H9 (cell line): ENCODE measurements around the gene CNDP1. TPM values are rescaled to one million over a fixed set of nuclear protein-coding genes. Genes with fewer than 3 reads are reported as not detected.

Source experiments
- DNase-seq: peaks from one replicate; pipeline ENCODE4 v3.0.0-alpha.2; 2017
- H2AFZ ChIP-seq: one replicate; pipeline ENCODE4 v1.6.1; 2013; ENCODE audit warnings: mild to moderate bottlenecking, low read length, control low read depth, moderate library complexity
- H2AK5ac ChIP-seq: 2 replicates; pipeline ENCODE4 v1.6.1; 2013; ENCODE audit warnings: low read length, control low read depth, mixed read lengths; ENCODE audit not compliant: insufficient read length
- H2BK120ac ChIP-seq: one replicate; pipeline ENCODE4 v1.6.1; 2013; ENCODE audit warnings: low read depth, mild to moderate bottlenecking, low read length, control low read depth, inconsistent platforms; ENCODE audit not compliant: poor library complexity, severe bottlenecking
- H2BK12ac ChIP-seq: 2 replicates; pipeline ENCODE4 v1.6.1; 2013; ENCODE audit warnings: low read length, control low read depth, mixed read lengths, low read depth; ENCODE audit not compliant: insufficient read length
- H2BK15ac ChIP-seq: 2 replicates; pipeline ENCODE4 v1.6.1; 2013; ENCODE audit warnings: low read depth, low read length, control low read depth
- H2BK20ac ChIP-seq: one replicate; pipeline ENCODE4 v1.6.1; 2013; ENCODE audit warnings: low read depth, mild to moderate bottlenecking, low read length, control low read depth, inconsistent platforms; ENCODE audit not compliant: poor library complexity, severe bottlenecking
- H2BK5ac ChIP-seq: 2 replicates; pipeline ENCODE4 v1.6.1; 2013; ENCODE audit warnings: low read length, control low read depth, mixed read lengths; ENCODE audit not compliant: insufficient read length
- H3K14ac ChIP-seq: 2 replicates; pipeline ENCODE4 v1.6.1; 2013; ENCODE audit warnings: low read length, control low read depth; ENCODE audit not compliant: insufficient read depth
- H3K18ac ChIP-seq: 2 replicates; pipeline ENCODE4 v1.6.1; 2013; ENCODE audit warnings: low read depth, mild to moderate bottlenecking, mixed read lengths, low read length, control low read depth; ENCODE audit not compliant: insufficient read length
- H3K23ac ChIP-seq: 2 replicates; pipeline ENCODE4 v1.6.1; 2013; ENCODE audit warnings: low read length, control low read depth, mixed read lengths, low read depth; ENCODE audit not compliant: insufficient read length
- H3K23me2 ChIP-seq: 2 replicates; pipeline ENCODE4 v1.6.1; 2013; ENCODE audit warnings: low read depth, mild to moderate bottlenecking, mixed read lengths, low read length, control low read depth; ENCODE audit not compliant: insufficient read length, poor library complexity, severe bottlenecking
- H3K27ac ChIP-seq: 2 replicates; pipeline ENCODE4 v1.5.1; 2013; ENCODE audit warnings: low read length, control low read depth, mixed read lengths, low read depth; ENCODE audit not compliant: insufficient read length
- H3K27me3 ChIP-seq: 2 replicates; pipeline ENCODE4 v1.6.1; 2013; ENCODE audit warnings: low read length, control low read depth, inconsistent platforms; ENCODE audit not compliant: insufficient read depth
- H3K4ac ChIP-seq: 2 replicates; pipeline ENCODE4 v1.6.1; 2013; ENCODE audit warnings: low read depth, mild to moderate bottlenecking, control low read depth, inconsistent platforms, low read length, moderate library complexity
- H3K4me1 ChIP-seq: 2 replicates; pipeline ENCODE4 v1.6.1; 2013; ENCODE audit warnings: low read length, control low read depth, inconsistent platforms; ENCODE audit not compliant: insufficient read depth
- H3K4me2 ChIP-seq: 2 replicates; pipeline ENCODE4 v1.6.1; 2013; ENCODE audit warnings: low read length, control low read depth, mixed read lengths; ENCODE audit not compliant: insufficient read length, insufficient read depth
- H3K56ac ChIP-seq: 2 replicates; pipeline ENCODE4 v1.6.1; 2013; ENCODE audit warnings: low read depth, mild to moderate bottlenecking, mixed read lengths, low read length, control low read depth; ENCODE audit not compliant: insufficient read length
- H3K79me1 ChIP-seq: 2 replicates; pipeline ENCODE4 v1.6.1; 2013; ENCODE audit warnings: low read depth, mild to moderate bottlenecking, moderate library complexity, low read length, control low read depth, inconsistent platforms; ENCODE audit not compliant: insufficient read depth, poor library complexity, severe bottlenecking
- H3K79me2 ChIP-seq: 2 replicates; pipeline ENCODE4 v1.6.1; 2013; ENCODE audit warnings: low read length, control low read depth, inconsistent platforms; ENCODE audit not compliant: insufficient read depth
- H3K9ac ChIP-seq: 2 replicates; pipeline ENCODE4 v1.6.1; 2013; ENCODE audit warnings: low read length, control low read depth, mixed read lengths; ENCODE audit not compliant: insufficient read length; ENCODE audit errors: extremely low read depth
- H3K9me3 ChIP-seq: one replicate; pipeline ENCODE4 v1.6.1; 2013; ENCODE audit warnings: low read depth, low read length, inconsistent platforms; ENCODE audit not compliant: control insufficient read depth
- H3T11ph ChIP-seq: one replicate; pipeline ENCODE4 v1.6.1; 2013; ENCODE audit warnings: mild to moderate bottlenecking, low read length, control low read depth, inconsistent platforms
- H4K20me1 ChIP-seq: one replicate; pipeline ENCODE4 v1.6.1; 2013; ENCODE audit not compliant: control insufficient read depth, insufficient read length, insufficient read depth
- H4K5ac ChIP-seq: 2 replicates; pipeline ENCODE4 v1.6.1; 2013; ENCODE audit warnings: low read depth, mild to moderate bottlenecking, mixed read lengths, low read length, control low read depth; ENCODE audit not compliant: insufficient read length
- H4K8ac ChIP-seq: replicated peaks from 2 replicates; pipeline ENCODE4 v1.6.1; 2013; ENCODE audit warnings: low read length, control low read depth, mixed read lengths, low read depth; ENCODE audit not compliant: insufficient read length
- H4K91ac ChIP-seq: 2 replicates; pipeline ENCODE4 v1.6.1; 2013; ENCODE audit warnings: low read depth, mild to moderate bottlenecking, moderate library complexity, mixed read lengths, low read length, control low read depth; ENCODE audit not compliant: insufficient read length
- H3K27ac Mint-ChIP-seq, 3 experiments: 2 replicates in 2 of 3; 3 replicates in 1 of 3; pipeline ENCODE4 v1.8.0; 2020 to 2021; ENCODE audit warnings: mixed read lengths in 3 of 3, mild to moderate bottlenecking in 1 of 3, moderate library complexity in 1 of 3
- H3K27me3 Mint-ChIP-seq: 2 replicates; pipeline ENCODE4 v1.8.0; 2021; ENCODE audit warnings: low read depth, mild to moderate bottlenecking, moderate library complexity, mixed read lengths
- H3K36me3 Mint-ChIP-seq, 3 experiments: 2 replicates in 2 of 3; 3 replicates in 1 of 3; pipeline ENCODE4 v1.8.0; 2020 to 2021; ENCODE audit warnings: low read depth in 3 of 3, mixed read lengths in 3 of 3; ENCODE audit not compliant: insufficient read depth in 1 of 3
- H3K4me1 Mint-ChIP-seq, 2 experiments: 2 replicates each; pipeline ENCODE4 v1.8.0; 2020; ENCODE audit warnings: mixed read lengths in 2 of 2
- H3K4me3 Mint-ChIP-seq, 2 experiments: 2 replicates in 1 of 2; 3 replicates in 1 of 2; pipeline ENCODE4 v1.8.0; 2020 to 2021; ENCODE audit warnings: mild to moderate bottlenecking in 2 of 2, mixed read lengths in 2 of 2, moderate library complexity in 1 of 2
- H3K9me3 Mint-ChIP-seq, 2 experiments: 2 replicates in 1 of 2; 3 replicates in 1 of 2; pipeline ENCODE4 v1.8.0; 2020; ENCODE audit warnings: mild to moderate bottlenecking in 2 of 2, mixed read lengths in 2 of 2, moderate library complexity in 1 of 2
- CTCF ChIP-seq: fragments of 200-600 bp; sonication (generic); conservative IDR thresholded peaks from 3 replicates; pipeline ENCODE4 v1.8.0; 2021; ENCODE audit warnings: antibody characterized with exemption, mild to moderate bottlenecking
- WGBS: extraction: QIAGEN DNeasy Blood & Tissue Kit; methylation state at CpG from one replicate; pipeline ENCODE4 v1.1.7; 2013; ENCODE audit warnings: missing lambda C conversion rate, low lambda C conversion rate, mixed read lengths; ENCODE audit not compliant: insufficient read length; ENCODE audit errors: extremely low coverage; 5-methylcytosine and 5-hydroxymethylcytosine counted together
- total RNA-seq: library from RNA; stranded (reverse); gene quantifications from 2 replicates; pipeline ENCODE4 v1.2.1, GENCODE V29; 2021

The CNDP1 gene
- total RNA-seq, 1 experiment from 2014 or later = not detected

GRCh38 chr18:74544898-74545297 lies 10.6 kb downstream of the CNDP1 start:
- Histone ChIP-seq H4K5ac (no peak overlapping the region), H3K4me1 (no peaks in the 10 kb centered on the region), H2BK5ac (no peak overlapping the region), H3K4me2 (no peak overlapping the region), H3K14ac (no peak overlapping the region), H3K79me1 (no peaks in the 10 kb centered on the region), H2AK5ac (no peak overlapping the region), H3K9ac (no peak overlapping the region), H3K4ac (no peak overlapping the region), H3K27ac (no peak overlapping the region), H3K9me3 (peaks cover 6% of the 10 kb centered on the region), H2AFZ (no peak overlapping the region), H3K18ac (no peak overlapping the region), H2BK15ac (no peak overlapping the region), H3K79me2 (no peaks in the 10 kb centered on the region), H4K20me1 (no peaks in the 10 kb centered on the region), H4K8ac (no peak overlapping the region), H4K91ac (no peak overlapping the region), H2BK20ac (no peak overlapping the region), H3K23me2 (no peaks in the 10 kb centered on the region), H2BK12ac (no peak overlapping the region), H3K23ac (no peak overlapping the region), H3T11ph (no peak overlapping the region), H3K27me3 (no peaks in the 10 kb centered on the region), H2BK120ac (no peak overlapping the region), H3K56ac (no peak overlapping the region)
- Mint-ChIP-seq H3K4me1 (no peaks in the 10 kb centered on the region), H3K27me3 (peaks cover 8% of the 10 kb centered on the region), H3K4me3 (no peak overlapping the region), H3K27ac (no peak overlapping the region; a peak in 1 of 7 replicates), H3K9me3 (peaks cover 23 to 36% of the 10 kb centered on the region in 2 experiments), H3K36me3 (peaks cover 10 to 13% (median 13%) of the 10 kb centered on the region in 3 experiments)
- no peak for TF ChIP-seq CTCF
- no peak for DNase-seq
- WGBS = no CpG with 5 or more reads among the region's 8 CpGs
